ENCODE data around the gene PHC1. TPM values are rescaled to one million over a fixed set of nuclear protein-coding genes. Genes with fewer than 3 reads are reported as not detected.
"Not testable (repeated sequence)": the region's sequence is repeated elsewhere in the genome, so short reads cannot be mapped to it uniquely, and the experiment has no call there.

PHC1 gene
- total RNA-seq (100 to 1,000 TPM; 134 to 154 TPM), polyA plus RNA-seq (ENCODE audit: insufficient read depth, low read depth, low replicate concordance) (112 TPM)
- long read RNA-seq, donor 1, partial matches to known transcripts: 39 of 39 reads
- long read RNA-seq, donor 1, other reads (novel, unspliced or antisense): 0 of 39 reads
- long read RNA-seq, donor 2, partial matches to known transcripts: 23 of 49 reads
- long read RNA-seq, donor 2, other reads (novel, unspliced or antisense): 26 of 49 reads

DNA sequence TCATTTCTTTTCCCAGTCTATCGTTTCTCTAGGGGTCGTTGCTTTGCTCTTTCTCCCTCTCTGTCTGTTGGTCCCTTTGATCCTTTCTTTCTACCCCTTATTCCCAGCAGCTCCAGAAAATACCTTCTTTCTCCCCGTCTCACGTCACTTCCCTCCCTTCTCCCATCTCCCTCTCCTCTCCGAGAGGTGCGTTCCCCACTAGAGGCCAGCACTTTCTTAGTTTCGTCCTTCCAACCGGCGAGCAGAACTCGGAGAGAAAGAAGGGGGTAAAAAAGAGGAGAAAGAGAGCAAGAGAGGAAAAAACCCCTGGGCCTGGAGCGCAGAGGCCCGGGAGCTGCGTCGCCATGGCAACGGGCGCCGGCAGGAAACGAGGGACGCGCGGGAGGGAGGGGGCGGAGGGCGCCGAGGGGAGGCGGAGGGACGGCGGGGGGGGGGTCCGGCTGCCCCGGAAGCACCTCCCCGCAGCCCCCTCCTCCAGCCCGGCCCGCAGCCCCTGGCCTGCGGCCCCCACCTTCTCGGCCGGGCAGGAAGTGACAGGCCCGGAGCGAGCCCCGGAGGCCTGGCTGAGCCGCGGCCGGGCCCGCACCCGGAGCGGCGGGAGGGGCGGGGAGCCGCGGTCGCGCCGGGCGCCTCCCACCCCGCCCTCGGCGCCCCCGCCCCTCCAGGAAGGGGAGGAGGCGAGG is at the start of gene PHC1:
TSS of gene PHC1 (plus strand) at position 477 of the 683 bp plus-strand sequence. CDS start 3,169 bp downstream, outside the sequence.
- Histone ChIP-seq H3K4me1 (peaks cover 12% of the 10 kb centered on the region), H3K27ac (peak within 1 kb of the TSS; percentile 79 to 86), H3K4me3 (peak within 1 kb of the TSS; percentile 73 to 80)
- peak; percentile 90 for DNase-seq
- WGBS, 2 donors: 0 to 1% methylated on average over 10 to 25 of the region's 57 CpGs
- intact Hi-C loops (cut with DNase I; ENCODE audit: low total_unique reads); H3K27me3 ChIP-seq; H3K9me3 ChIP-seq; H3K36me3 ChIP-seq (ENCODE audit: low read depth, missing control alignments): not testable (repeated sequence)
- TF ChIP-seq, protein P1, sequence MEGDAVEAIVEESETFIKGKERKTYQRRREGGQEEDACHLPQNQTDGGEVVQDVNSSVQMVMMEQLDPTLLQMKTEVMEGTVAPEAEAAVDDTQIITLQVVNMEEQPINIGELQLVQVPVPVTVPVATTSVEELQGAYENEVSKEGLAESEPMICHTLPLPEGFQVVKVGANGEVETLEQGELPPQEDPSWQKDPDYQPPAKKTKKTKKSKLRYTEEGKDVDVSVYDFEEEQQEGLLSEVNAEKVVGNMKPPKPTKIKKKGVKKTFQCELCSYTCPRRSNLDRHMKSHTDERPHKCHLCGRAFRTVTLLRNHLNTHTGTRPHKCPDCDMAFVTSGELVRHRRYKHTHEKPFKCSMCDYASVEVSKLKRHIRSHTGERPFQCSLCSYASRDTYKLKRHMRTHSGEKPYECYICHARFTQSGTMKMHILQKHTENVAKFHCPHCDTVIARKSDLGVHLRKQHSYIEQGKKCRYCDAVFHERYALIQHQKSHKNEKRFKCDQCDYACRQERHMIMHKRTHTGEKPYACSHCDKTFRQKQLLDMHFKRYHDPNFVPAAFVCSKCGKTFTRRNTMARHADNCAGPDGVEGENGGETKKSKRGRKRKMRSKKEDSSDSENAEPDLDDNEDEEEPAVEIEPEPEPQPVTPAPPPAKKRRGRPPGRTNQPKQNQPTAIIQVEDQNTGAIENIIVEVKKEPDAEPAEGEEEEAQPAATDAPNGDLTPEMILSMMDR (IDR thresholded peaks at IDR 0.05): peak in 2 of 3 experiments; percentile 18 to 21

DNA sequence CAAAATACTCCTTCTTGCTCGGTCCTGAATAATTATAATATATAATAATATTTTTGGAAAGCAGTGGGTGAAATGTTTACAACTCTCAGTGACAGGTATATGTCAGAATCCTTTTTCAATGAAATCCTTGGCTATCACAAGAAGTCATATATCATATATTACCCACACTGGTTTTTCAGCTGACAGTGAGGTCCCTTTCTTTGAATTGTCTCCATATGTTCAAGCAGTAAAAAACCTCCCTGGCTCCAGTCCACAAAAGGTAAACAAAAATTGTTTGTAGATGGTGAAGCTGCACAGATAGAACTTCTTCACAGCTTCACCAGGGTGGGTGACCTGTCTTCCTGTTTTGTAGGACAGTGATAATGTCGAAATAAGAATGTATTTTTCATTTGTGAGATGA is 47.9 kb upstream of the PHC1 start:
- 87 to 92% methylated on average over 2 of the region's 2 CpGs for WGBS, 2 donors
- intact Hi-C loops (cut with DNase I; ENCODE audit: low total_unique reads): no loop called here

DNA sequence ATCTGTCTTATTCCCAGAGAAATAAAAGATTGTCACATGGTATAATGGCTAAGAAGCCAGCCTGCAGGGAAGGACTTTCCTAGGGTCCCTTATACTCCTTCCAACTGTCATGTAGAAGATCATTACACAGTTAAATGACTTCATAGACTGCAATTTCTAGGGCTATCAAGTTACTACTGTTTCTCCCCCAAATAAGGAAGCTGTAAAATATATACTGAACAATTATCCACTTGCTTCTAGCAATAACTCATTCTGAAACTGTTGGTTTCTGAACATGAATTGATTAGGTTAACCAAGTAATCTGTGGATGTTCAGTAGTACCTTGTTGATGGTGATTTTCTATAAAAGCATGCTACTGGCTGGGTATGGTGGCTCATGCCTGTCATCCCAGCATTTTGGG is 47.3 kb upstream of the PHC1 start:
- no peak overlapping the region for H3K27ac ChIP-seq
- no peaks in the 10 kb centered on the region for H3K27me3 ChIP-seq
- peaks cover 5% of the 10 kb centered on the region for H3K4me1 ChIP-seq
- intact Hi-C loops (cut with DNase I; ENCODE audit: low total_unique reads): no loop called here
- H3K9me3 ChIP-seq: no peaks in the 10 kb centered on the region
- no peaks in the 10 kb centered on the region for H3K36me3 ChIP-seq (ENCODE audit: low read depth, missing control alignments)
- DNase-seq: no peak
- H3K4me3 ChIP-seq: no peak overlapping the region
- TF ChIP-seq, protein P1 (IDR thresholded peaks at IDR 0.05): no peak
- TF ChIP-seq POLR2A (IDR thresholded peaks at IDR 0.05): no peak

More for the DNA sequence above, 47.9 kb upstream of the PHC1 start:
- Histone ChIP-seq H3K9me3 (no peaks in the 10 kb centered on the region), H3K36me3 (ENCODE audit: low read depth, missing control alignments) (no peaks in the 10 kb centered on the region), H3K4me1 (peaks cover 5% of the 10 kb centered on the region), H3K27ac (no peak overlapping the region), H3K27me3 (no peaks in the 10 kb centered on the region), H3K4me3 (no peak overlapping the region)
- DNase-seq: no peak
- no peak for TF ChIP-seq POLR2A (IDR thresholded peaks at IDR 0.05)
- TF ChIP-seq, protein P1 (IDR thresholded peaks at IDR 0.05): no peak

DNA sequence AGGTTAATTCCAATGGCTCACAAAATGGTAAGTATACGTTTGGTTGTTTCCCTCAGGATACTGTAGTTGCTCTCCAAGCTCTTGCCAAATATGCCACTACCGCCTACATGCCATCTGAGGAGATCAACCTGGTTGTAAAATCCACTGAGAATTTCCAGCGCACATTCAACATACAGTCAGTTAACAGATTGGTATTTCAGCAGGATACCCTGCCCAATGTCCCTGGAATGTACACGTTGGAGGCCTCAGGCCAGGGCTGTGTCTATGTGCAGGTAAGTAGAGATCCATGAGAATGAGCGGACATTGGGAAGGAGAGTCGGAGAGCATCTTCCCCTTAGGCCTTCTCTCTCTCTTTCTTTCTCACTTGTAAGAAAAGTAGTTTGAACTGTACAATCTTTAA is 46.5 kb upstream of the PHC1 start:
- intact Hi-C loops (cut with DNase I; ENCODE audit: low total_unique reads): no loop called here
- H3K27me3 ChIP-seq: no peaks in the 10 kb centered on the region
- 89 to 94% methylated on average over 6 of the region's 6 CpGs for WGBS, 2 donors
- no peak overlapping the region for H3K4me3 ChIP-seq
- H3K36me3 ChIP-seq (ENCODE audit: low read depth, missing control alignments): no peaks in the 10 kb centered on the region
- no peak for DNase-seq
- peaks cover 5% of the 10 kb centered on the region for H3K4me1 ChIP-seq
- H3K9me3 ChIP-seq: no peaks in the 10 kb centered on the region
- TF ChIP-seq POLR2A (IDR thresholded peaks at IDR 0.05): no peak
- TF ChIP-seq, protein P1 (IDR thresholded peaks at IDR 0.05): no peak
- no peak overlapping the region for H3K27ac ChIP-seq

Measured in testis (tissue), 5 donors.